ENCODE measurements around the gene MTAP. TPM values are rescaled to one million over a fixed set of nuclear protein-coding genes. Genes with fewer than 3 reads are reported as not detected.

Gene MTAP
- polyA plus RNA-seq, 1 donor from 2014 or later: 7.7 TPM

DNA sequence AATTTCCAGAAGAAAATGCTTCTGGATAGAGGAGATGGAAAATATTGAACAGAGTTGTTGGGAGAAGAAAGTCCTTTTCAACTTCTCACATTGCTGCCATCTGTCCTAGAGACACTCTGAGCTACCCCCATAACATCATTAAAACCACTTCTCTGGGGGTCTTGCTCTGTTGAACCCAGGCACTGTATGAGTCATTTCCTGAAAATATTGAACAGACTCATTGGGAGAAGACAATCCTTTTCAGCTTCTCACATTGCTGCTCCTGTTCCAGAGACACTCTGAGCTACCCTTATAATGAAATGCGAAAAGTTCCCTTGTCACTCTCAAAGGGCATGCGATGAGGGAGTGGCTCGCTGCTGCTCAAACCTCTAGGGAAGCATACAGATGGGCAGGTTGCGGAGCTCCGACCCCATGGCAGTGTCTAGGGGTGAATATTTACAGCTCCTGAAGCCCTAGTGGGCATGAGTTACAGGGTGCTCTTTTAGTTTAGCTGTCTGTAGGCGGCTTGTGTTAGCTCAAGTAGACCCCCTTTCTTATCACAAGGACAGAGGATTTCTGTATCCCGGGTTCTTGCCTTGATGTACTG is 101.0 kb downstream of the MTAP start:
- no peak overlapping the region for H3K4me2 ChIP-seq (ENCODE audit: low read length)

DNA sequence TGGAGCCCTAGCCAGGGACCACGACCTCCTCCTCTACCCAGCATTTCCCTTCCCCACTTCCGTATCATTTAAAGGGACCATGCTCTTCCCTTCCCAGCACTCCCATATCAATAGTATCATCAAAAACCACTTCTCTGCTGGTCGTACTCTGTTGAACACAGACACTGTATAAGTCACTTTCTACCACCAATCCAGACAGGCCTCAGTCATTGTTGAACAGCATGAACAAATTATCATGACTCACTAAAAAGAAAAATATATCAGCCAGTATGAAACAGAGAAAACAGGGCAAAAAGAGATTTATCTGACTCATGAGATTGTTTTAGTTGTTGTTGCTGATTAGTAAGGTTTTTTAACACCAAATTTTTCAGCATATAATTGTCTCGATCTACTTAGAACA is 101.9 kb downstream of the MTAP start:
- no peaks in the 10 kb centered on the region for H3K27me3 ChIP-seq (ENCODE audit: insufficient read depth, low read depth, low read length)
- peaks cover 3% of the 10 kb centered on the region for H3K9me3 ChIP-seq (ENCODE audit: low read length)
- no peaks in the 10 kb centered on the region for H4K20me1 ChIP-seq (ENCODE audit: insufficient read depth)
- TF ChIP-seq EP300 (conservative IDR thresholded peaks at IDR 0.05; ENCODE audit: poor library complexity, severe bottlenecking) (no peak), EZH2 (IDR thresholded peaks at IDR 0.05; ENCODE audit: borderline replicate concordance, insufficient read depth, low read length, poor library complexity, severe bottlenecking) (no peak)
- TF ChIP-seq, protein P1, sequence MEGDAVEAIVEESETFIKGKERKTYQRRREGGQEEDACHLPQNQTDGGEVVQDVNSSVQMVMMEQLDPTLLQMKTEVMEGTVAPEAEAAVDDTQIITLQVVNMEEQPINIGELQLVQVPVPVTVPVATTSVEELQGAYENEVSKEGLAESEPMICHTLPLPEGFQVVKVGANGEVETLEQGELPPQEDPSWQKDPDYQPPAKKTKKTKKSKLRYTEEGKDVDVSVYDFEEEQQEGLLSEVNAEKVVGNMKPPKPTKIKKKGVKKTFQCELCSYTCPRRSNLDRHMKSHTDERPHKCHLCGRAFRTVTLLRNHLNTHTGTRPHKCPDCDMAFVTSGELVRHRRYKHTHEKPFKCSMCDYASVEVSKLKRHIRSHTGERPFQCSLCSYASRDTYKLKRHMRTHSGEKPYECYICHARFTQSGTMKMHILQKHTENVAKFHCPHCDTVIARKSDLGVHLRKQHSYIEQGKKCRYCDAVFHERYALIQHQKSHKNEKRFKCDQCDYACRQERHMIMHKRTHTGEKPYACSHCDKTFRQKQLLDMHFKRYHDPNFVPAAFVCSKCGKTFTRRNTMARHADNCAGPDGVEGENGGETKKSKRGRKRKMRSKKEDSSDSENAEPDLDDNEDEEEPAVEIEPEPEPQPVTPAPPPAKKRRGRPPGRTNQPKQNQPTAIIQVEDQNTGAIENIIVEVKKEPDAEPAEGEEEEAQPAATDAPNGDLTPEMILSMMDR (IDR thresholded peaks at IDR 0.05; ENCODE audit: poor library complexity, severe bottlenecking): no peak
- no peaks in the 10 kb centered on the region for H3K36me3 ChIP-seq (ENCODE audit: insufficient read depth, low read length)
- no peaks in the 10 kb centered on the region for H3K9me2 ChIP-seq (ENCODE audit: insufficient read depth, low read length)
- no peaks in the 10 kb centered on the region for H3K79me2 ChIP-seq (replicated peaks; ENCODE audit: insufficient read depth, low read length)
- no peak overlapping the region for H3K4me3 ChIP-seq (ENCODE audit: low read length)
- no peak overlapping the region for H2AFZ ChIP-seq (ENCODE audit: low read depth, low read length)
- no peak overlapping the region for H3K27ac ChIP-seq (ENCODE audit: low read length)
- H3F3A ChIP-seq (ENCODE audit: insufficient read depth, low read length, poor library complexity, severe bottlenecking): no peaks in the 10 kb centered on the region
- no peak overlapping the region for H3K4me2 ChIP-seq (ENCODE audit: low read length)
- no peak overlapping the region for H3K9ac ChIP-seq (ENCODE audit: low read length)

More for the DNA sequence above, 101.0 kb downstream of the MTAP start:
- no peaks in the 10 kb centered on the region for H3K9me3 ChIP-seq (ENCODE audit: low read length)
- no peak overlapping the region for H3K9ac ChIP-seq (ENCODE audit: low read length)
- H3K79me2 ChIP-seq (replicated peaks; ENCODE audit: insufficient read depth, low read length): no peaks in the 10 kb centered on the region
- TF ChIP-seq EZH2 (IDR thresholded peaks at IDR 0.05; ENCODE audit: borderline replicate concordance, insufficient read depth, low read length, poor library complexity, severe bottlenecking) (no peak), SMC3 (conservative IDR thresholded peaks at IDR 0.05; ENCODE audit: poor library complexity) (no peak), MXI1 (conservative IDR thresholded peaks at IDR 0.05; ENCODE audit: poor library complexity, severe bottlenecking) (no peak), RAD21 (conservative IDR thresholded peaks at IDR 0.05) (no peak), EP300 (conservative IDR thresholded peaks at IDR 0.05; ENCODE audit: poor library complexity, severe bottlenecking) (no peak), POLR2AphosphoS5 (IDR thresholded peaks at IDR 0.05) (no peak), TAF1 (IDR thresholded peaks at IDR 0.05; ENCODE audit: low read depth) (no peak)
- TF ChIP-seq, protein P1 (IDR thresholded peaks at IDR 0.05; ENCODE audit: poor library complexity, severe bottlenecking): no peak
- TF ChIP-seq, protein P2, sequence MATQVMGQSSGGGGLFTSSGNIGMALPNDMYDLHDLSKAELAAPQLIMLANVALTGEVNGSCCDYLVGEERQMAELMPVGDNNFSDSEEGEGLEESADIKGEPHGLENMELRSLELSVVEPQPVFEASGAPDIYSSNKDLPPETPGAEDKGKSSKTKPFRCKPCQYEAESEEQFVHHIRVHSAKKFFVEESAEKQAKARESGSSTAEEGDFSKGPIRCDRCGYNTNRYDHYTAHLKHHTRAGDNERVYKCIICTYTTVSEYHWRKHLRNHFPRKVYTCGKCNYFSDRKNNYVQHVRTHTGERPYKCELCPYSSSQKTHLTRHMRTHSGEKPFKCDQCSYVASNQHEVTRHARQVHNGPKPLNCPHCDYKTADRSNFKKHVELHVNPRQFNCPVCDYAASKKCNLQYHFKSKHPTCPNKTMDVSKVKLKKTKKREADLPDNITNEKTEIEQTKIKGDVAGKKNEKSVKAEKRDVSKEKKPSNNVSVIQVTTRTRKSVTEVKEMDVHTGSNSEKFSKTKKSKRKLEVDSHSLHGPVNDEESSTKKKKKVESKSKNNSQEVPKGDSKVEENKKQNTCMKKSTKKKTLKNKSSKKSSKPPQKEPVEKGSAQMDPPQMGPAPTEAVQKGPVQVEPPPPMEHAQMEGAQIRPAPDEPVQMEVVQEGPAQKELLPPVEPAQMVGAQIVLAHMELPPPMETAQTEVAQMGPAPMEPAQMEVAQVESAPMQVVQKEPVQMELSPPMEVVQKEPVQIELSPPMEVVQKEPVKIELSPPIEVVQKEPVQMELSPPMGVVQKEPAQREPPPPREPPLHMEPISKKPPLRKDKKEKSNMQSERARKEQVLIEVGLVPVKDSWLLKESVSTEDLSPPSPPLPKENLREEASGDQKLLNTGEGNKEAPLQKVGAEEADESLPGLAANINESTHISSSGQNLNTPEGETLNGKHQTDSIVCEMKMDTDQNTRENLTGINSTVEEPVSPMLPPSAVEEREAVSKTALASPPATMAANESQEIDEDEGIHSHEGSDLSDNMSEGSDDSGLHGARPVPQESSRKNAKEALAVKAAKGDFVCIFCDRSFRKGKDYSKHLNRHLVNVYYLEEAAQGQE (IDR thresholded peaks at IDR 0.05; ENCODE audit: borderline replicate concordance): no peak
- H4K20me1 ChIP-seq (ENCODE audit: insufficient read depth): no peaks in the 10 kb centered on the region
- no peaks in the 10 kb centered on the region for H3K36me3 ChIP-seq (ENCODE audit: insufficient read depth, low read length)
- no peak overlapping the region for H3K27ac ChIP-seq (ENCODE audit: low read length)
- no peak overlapping the region for H2AFZ ChIP-seq (ENCODE audit: low read depth, low read length)
- no peaks in the 10 kb centered on the region for H3F3A ChIP-seq (ENCODE audit: insufficient read depth, low read length, poor library complexity, severe bottlenecking)
- no peak overlapping the region for H3K4me3 ChIP-seq (ENCODE audit: low read length)
- no peaks in the 10 kb centered on the region for H3K27me3 ChIP-seq (ENCODE audit: insufficient read depth, low read depth, low read length)
- H3K9me2 ChIP-seq (ENCODE audit: insufficient read depth, low read length): no peaks in the 10 kb centered on the region

Measured in neural cell (in vitro differentiated cells).